ENCODE measurements around the gene BCL3. TPM values are rescaled to one million over a fixed set of nuclear protein-coding genes. Genes with fewer than 3 reads are reported as not detected.

BCL3 gene
- total RNA-seq, 2 donors from 2014 or later = 1.8 to 6.2 TPM

GRCh38 chr19:44747739-44748425 lies 626 bp upstream of the BCL3 start:
- no peak overlapping the region for H3K27ac ChIP-seq (ENCODE audit: low read depth, low read length)
- H3K4me1 ChIP-seq (ENCODE audit: control insufficient read depth, insufficient read depth, low read length) = no peaks in the 10 kb centered on the region
- DNase-seq = peak; percentile 80
- Mint-ChIP-seq H3K36me3 (ENCODE audit: low read depth) (no peaks in the 10 kb centered on the region), H3K27ac (no peak overlapping the region), H3K27me3 (ENCODE audit: insufficient read depth) (peaks cover 79% of the 10 kb centered on the region), H3K4me1 (peaks cover 6% of the 10 kb centered on the region), H3K4me3 (peak overlapping the region; percentile 59), H3K9me3 (no peaks in the 10 kb centered on the region)
- H3K27me3 ChIP-seq (ENCODE audit: control insufficient read depth, insufficient read depth, low read length, poor library complexity, severe bottlenecking) = peaks cover 41% of the 10 kb centered on the region
- H3K4me3 ChIP-seq (ENCODE audit: low read length) = peak overlapping the region; percentile 81
- no peaks in the 10 kb centered on the region for H3K9me3 ChIP-seq (ENCODE audit: control insufficient read depth, low read length)
- WGBS, 2 experiments (ENCODE audit: insufficient coverage in 1 of 2, insufficient read length in 1 of 2) = 1% methylated on average over 12 to 23 of the region's 26 CpGs
- no peak for TF ChIP-seq CTCF (conservative IDR thresholded peaks at IDR 0.05)
- no peaks in the 10 kb centered on the region for H3K36me3 ChIP-seq (ENCODE audit: control insufficient read depth, insufficient read depth, low read length)
- H3K9ac ChIP-seq (ENCODE audit: extremely low read depth, low read length, poor library complexity, severe bottlenecking) = no peak overlapping the region

- peak overlapping the region; percentile 67 for H3K4me3 ChIP-seq (ENCODE audit: low read length)
- no peak overlapping the region for H3K9ac ChIP-seq (ENCODE audit: extremely low read depth, low read length, poor library complexity, severe bottlenecking)
These were observed 784 bp downstream of the BCL3 start for GRCh38 chr19:44749292-44749691.

GRCh38 chr19:44749994-44750393 lies 1.5 kb downstream of the BCL3 start:
- Histone ChIP-seq H3K4me1 (ENCODE audit: control insufficient read depth, insufficient read depth, low read length) (no peaks in the 10 kb centered on the region), H3K4me3 (ENCODE audit: low read length) (no peak overlapping the region), H3K9ac (ENCODE audit: extremely low read depth, low read length, poor library complexity, severe bottlenecking) (no peak overlapping the region), H3K9me3 (ENCODE audit: control insufficient read depth, low read length) (no peaks in the 10 kb centered on the region), H3K36me3 (ENCODE audit: control insufficient read depth, insufficient read depth, low read length) (no peaks in the 10 kb centered on the region), H3K27me3 (ENCODE audit: control insufficient read depth, insufficient read depth, low read length, poor library complexity, severe bottlenecking) (peaks cover 53% of the 10 kb centered on the region), H3K27ac (ENCODE audit: low read depth, low read length) (no peak overlapping the region)
- Mint-ChIP-seq H3K4me1 (peaks cover 15% of the 10 kb centered on the region), H3K27me3 (ENCODE audit: insufficient read depth) (peaks cover 92% of the 10 kb centered on the region), H3K9me3 (no peaks in the 10 kb centered on the region), H3K27ac (no peak overlapping the region), H3K4me3 (no peak overlapping the region), H3K36me3 (ENCODE audit: low read depth) (no peaks in the 10 kb centered on the region)
- TF ChIP-seq CTCF (conservative IDR thresholded peaks at IDR 0.05) = no peak
- 94 to 96% methylated on average over 6 to 10 of the region's 10 CpGs for WGBS, 2 experiments (ENCODE audit: insufficient coverage in 1 of 2, insufficient read length in 1 of 2)
- DNase-seq = no peak

More at GRCh38 chr19:44749292-44749691, 784 bp downstream of the BCL3 start:
- Mint-ChIP-seq H3K27me3 (ENCODE audit: insufficient read depth) (peaks cover 93% of the 10 kb centered on the region), H3K9me3 (no peaks in the 10 kb centered on the region), H3K4me3 (peak overlapping the region; percentile 52), H3K36me3 (ENCODE audit: low read depth) (no peaks in the 10 kb centered on the region), H3K4me1 (peaks cover 10% of the 10 kb centered on the region), H3K27ac (no peak overlapping the region)
- no peak overlapping the region for H3K27ac ChIP-seq (ENCODE audit: low read depth, low read length)
- peaks cover 46% of the 10 kb centered on the region for H3K27me3 ChIP-seq (ENCODE audit: control insufficient read depth, insufficient read depth, low read length, poor library complexity, severe bottlenecking)
- no peaks in the 10 kb centered on the region for H3K9me3 ChIP-seq (ENCODE audit: control insufficient read depth, low read length)
- H3K4me1 ChIP-seq (ENCODE audit: control insufficient read depth, insufficient read depth, low read length) = no peaks in the 10 kb centered on the region
- no peak for TF ChIP-seq CTCF (conservative IDR thresholded peaks at IDR 0.05)
- 95 to 100% methylated on average over 1 of the region's 1 CpG for WGBS, 2 experiments (ENCODE audit: insufficient coverage in 1 of 2, insufficient read length in 1 of 2)
- H3K36me3 ChIP-seq (ENCODE audit: control insufficient read depth, insufficient read depth, low read length) = no peaks in the 10 kb centered on the region
- DNase-seq = no peak

Measured in endodermal cell (in vitro differentiated cells).